Sigmoid colon (tissue), 7 donors: ENCODE results near the gene REM2. TPM values are rescaled to one million over a fixed set of nuclear protein-coding genes. Genes with fewer than 3 reads are reported as not detected.
"Not testable (repeated sequence)": the region's sequence is repeated elsewhere in the genome, so short reads cannot be mapped to it uniquely, and the experiment has no call there.

Source experiments
- DNase-seq: peaks from one replicate; pipeline ENCODE4 v3.0.0-alpha.2; 2019
- H3K27ac ChIP-seq, 4 donors: fragments of 200-600 bp; sonication (generic); one replicate each; pipeline ENCODE4 v1.5.1; 2016 to 2019; ENCODE audit warnings: mild to moderate bottlenecking in 1 of 4
- H3K27me3 ChIP-seq, 3 donors: fragments of 200-600 bp; sonication (generic); one replicate each; pipeline ENCODE4 v1.5.1; 2019; ENCODE audit warnings: mild to moderate bottlenecking in 1 of 3
- H3K36me3 ChIP-seq, 4 donors: fragments of 200-600 bp; sonication (generic); one replicate each; pipeline ENCODE4 v1.5.1; 2016 to 2019
- H3K4me1 ChIP-seq, 4 donors: fragments of 200-600 bp; sonication (generic); one replicate each; pipeline ENCODE4 v1.5.1; 2017 to 2019
- H3K4me3 ChIP-seq, 4 donors: fragments of 200-600 bp; sonication (generic); one replicate each; pipeline ENCODE4 v1.5.1; 2017 to 2019; ENCODE audit warnings: mild to moderate bottlenecking in 2 of 4, moderate library complexity in 1 of 4
- H3K9me3 ChIP-seq, 4 donors: fragments of 200-600 bp in 3 of 4; sonication (generic) in 3 of 4; one replicate each; pipeline versions ENCODE4 v1.5.1 to v1.6.1; 2013 to 2019
- CTCF ChIP-seq, 4 experiments: fragments of 450-650 bp in 3 of 4; fragments of 200-600 bp in 1 of 4; IDR thresholded peaks; one replicate each; pipeline ENCODE4 v1.5.1; 2016 to 2019; ENCODE audit warnings: antibody characterized with exemption in 4 of 4, mild to moderate bottlenecking in 3 of 4, moderate library complexity in 2 of 4
- EP300 ChIP-seq, 4 donors: sonication (generic); formaldehyde crosslinking; IDR thresholded peaks; one replicate each; pipeline ENCODE4 v1.6.1; 2017; ENCODE audit warnings: antibody characterized with exemption in 4 of 4
- POLR2A ChIP-seq, 2 donors: fragments of 450-650 bp; IDR thresholded peaks; one replicate each; pipeline ENCODE4 v1.6.1; 2016; ENCODE audit warnings: antibody characterized with exemption in 2 of 2, mild to moderate bottlenecking in 2 of 2, moderate library complexity in 2 of 2
- POLR2AphosphoS5 ChIP-seq, 4 donors: sonication (generic); formaldehyde crosslinking; IDR thresholded peaks; one replicate each; pipeline ENCODE4 v1.6.1; 2017; ENCODE audit warnings: antibody characterized with exemption in 4 of 4
- WGBS, 2 donors: extraction: QIAGEN DNeasy Blood & Tissue Kit; methylation state at CpG; one replicate each; pipeline ENCODE4 v1.1.7; 2013; 5-methylcytosine and 5-hydroxymethylcytosine counted together
- intact Hi-C: fragments of 100-400 bp; cut with DNase I; formaldehyde crosslinking; loops from one replicate; pipeline ENCODE4 v1.15.1; 2023
- polyA plus RNA-seq, 3 donors: library from polyadenylated mRNA; stranded (reverse); fragments of 200-250 nt; gene quantifications; one replicate each; pipeline ENCODE4 v1.2.3, GENCODE V29; 2013
- total RNA-seq, 4 donors: library from RNA; depleted of rRNA; stranded (reverse); fragments of >200 nt; gene quantifications; one replicate each; pipeline ENCODE4 v1.1.0, GENCODE V29; 2016
- donor health status: healthy with polysubstance abuse.
- donor health status: Bipolar disorder and iron deficiency.
- donor health status: healthy.

Gene REM2
- total and polyA plus RNA-seq, 7 donors: 0.60 to 1.4 (median 0.81) TPM; not detected in 2

GRCh38 chr14:22852599-22852939, 30.5 kb upstream of the REM2 start:
- DNase-seq: no peak
- intact Hi-C loops: loop anchor here (2.0 to 5.0 kb wide), 2 partner anchors 85 to 282 kb away; partner anchors contain the start of gene OXA1L
- H3K4me1 ChIP-seq: peaks cover 0 to 59% (median 52%) of the 10 kb centered on the region in 4 donors
- H3K27me3 ChIP-seq: no peaks in the 10 kb centered on the region
- no peaks in the 10 kb centered on the region for H3K9me3 ChIP-seq
- H3K27ac ChIP-seq: peak overlapping the region; percentile 48 to 98 (median 80)
- 24 to 75% methylated on average over 2 of the region's 2 CpGs for WGBS, 2 donors
- no peaks in the 10 kb centered on the region for H3K36me3 ChIP-seq
- H3K4me3 ChIP-seq: no peak overlapping the region
- no peak for TF ChIP-seq EP300 (IDR thresholded peaks at IDR 0.05)
- no peak for TF ChIP-seq POLR2AphosphoS5 (IDR thresholded peaks at IDR 0.05)
- TF ChIP-seq CTCF (IDR thresholded peaks at IDR 0.05): no peak
- TF ChIP-seq POLR2A (IDR thresholded peaks at IDR 0.05): no peak

- peak; percentile 94 for DNase-seq
- no peaks in the 10 kb centered on the region for H3K27me3 ChIP-seq
- peaks cover 0 to 53% (median 46%) of the 10 kb centered on the region in 4 donors for H3K4me1 ChIP-seq
- intact Hi-C loops: loop anchor here (1.0 to 5.0 kb wide), 3 partner anchors 31 to 282 kb away; partner anchors contain the start of gene OXA1L
- H3K36me3 ChIP-seq: no peaks in the 10 kb centered on the region
- no peaks in the 10 kb centered on the region for H3K9me3 ChIP-seq
- 1% methylated on average over 20 of the region's 20 CpGs for WGBS, 2 donors
- peak overlapping the region; percentile 48 to 98 (median 80) for H3K27ac ChIP-seq
- TF ChIP-seq EP300 (IDR thresholded peaks at IDR 0.05) (no peak), POLR2A (IDR thresholded peaks at IDR 0.05) (no peak), POLR2AphosphoS5 (IDR thresholded peaks at IDR 0.05) (peak in 3 of 4 donors; percentile 18 to 51 (median 22)), CTCF (IDR thresholded peaks at IDR 0.05) (peak; percentile 86 to 99 (median 98))
- H3K4me3 ChIP-seq: peak overlapping the region; percentile 5 to 46 (median 42)
These were observed 29.9 kb upstream of the REM2 start for GRCh38 chr14:22852940-22853767.

GRCh38 chr14:22854296-22854695, 28.7 kb upstream of the REM2 start:
- H3K4me3 ChIP-seq, H3K27ac ChIP-seq, H3K9me3 ChIP-seq, H3K36me3 ChIP-seq, H3K27me3 ChIP-seq: not testable (repeated sequence)
- peaks cover 0 to 42% (median 35%) of the 10 kb centered on the region in 4 donors for H3K4me1 ChIP-seq
- intact Hi-C loops: loop anchor here (5.0 kb wide), 1 partner anchor 87 kb away; the partner anchor contains the start of gene OXA1L
- 92 to 96% methylated on average over 11 of the region's 11 CpGs for WGBS, 2 donors
- peak; percentile 20 for DNase-seq

- Histone ChIP-seq H3K27me3 (no peaks in the 10 kb centered on the region), H3K9me3 (no peaks in the 10 kb centered on the region), H3K4me1 (peaks cover 0 to 33% (median 26%) of the 10 kb centered on the region in 4 donors), H3K36me3 (no peaks in the 10 kb centered on the region), H3K27ac (no peak overlapping the region), H3K4me3 (no peak overlapping the region)
- 87 to 90% methylated on average over 8 of the region's 8 CpGs for WGBS, 2 donors
- peak; percentile 40 for DNase-seq
- TF ChIP-seq CTCF (IDR thresholded peaks at IDR 0.05) (no peak), EP300 (IDR thresholded peaks at IDR 0.05) (no peak), POLR2A (IDR thresholded peaks at IDR 0.05) (no peak), POLR2AphosphoS5 (IDR thresholded peaks at IDR 0.05) (no peak)
- intact Hi-C loops: loop anchor here (5.0 kb wide), 1 partner anchor 88 kb away; the partner anchor contains the start of gene OXA1L
These were observed 27.9 kb upstream of the REM2 start for GRCh38 chr14:22854963-22855724.

GRCh38 chr14:22856428-22856827, 26.6 kb upstream of the REM2 start:
- Histone ChIP-seq H3K4me3 (no peak overlapping the region), H3K9me3 (no peaks in the 10 kb centered on the region), H3K36me3 (no peaks in the 10 kb centered on the region), H3K27me3 (no peaks in the 10 kb centered on the region), H3K27ac (no peak overlapping the region), H3K4me1 (peaks cover 0 to 20% (median 13%) of the 10 kb centered on the region in 4 donors)
- no peak for TF ChIP-seq POLR2A (IDR thresholded peaks at IDR 0.05)
- TF ChIP-seq EP300 (IDR thresholded peaks at IDR 0.05): no peak
- TF ChIP-seq CTCF (IDR thresholded peaks at IDR 0.05): no peak
- TF ChIP-seq POLR2AphosphoS5 (IDR thresholded peaks at IDR 0.05): no peak
- intact Hi-C loops: no loop called here
- WGBS, 2 donors: 93 to 96% methylated on average over 5 of the region's 5 CpGs
- no peak for DNase-seq

- H3K27ac ChIP-seq, H3K27me3 ChIP-seq, DNase-seq, H3K4me1 ChIP-seq, H3K36me3 ChIP-seq, H3K9me3 ChIP-seq, intact Hi-C loops, H3K4me3 ChIP-seq: not testable (repeated sequence)
- 90 to 91% methylated on average over 3 of the region's 3 CpGs for WGBS, 2 donors
These were observed 22.6 kb upstream of the REM2 start for GRCh38 chr14:22860377-22860776.
